SW 1271 (cell line): ENCODE results near the gene CCN5.
A peak's percentile ranks its signal among the peaks of the same experiment; 100 is the strongest.

Experiments used
- DNase-seq, 2 experiments: peaks; one replicate each; lab custom pipeline; 2025; lab: John Stamatoyannopoulos, UW

Gene CCN5

GRCh38 chr20:44737116-44737515, 21.9 kb downstream of the CCN5 start:
- no peak for DNase-seq

- peak in 1 of 2 experiments; percentile 84 for DNase-seq
Measured at GRCh38 chr20:44738813-44739477, 23.8 kb downstream of the CCN5 start.

- no peak for DNase-seq
Measured at GRCh38 chr20:44739942-44740341, 24.8 kb downstream of the CCN5 start.

- no peak for DNase-seq
Measured at GRCh38 chr20:44742304-44743079, 27.3 kb downstream of the CCN5 start.

DNA sequence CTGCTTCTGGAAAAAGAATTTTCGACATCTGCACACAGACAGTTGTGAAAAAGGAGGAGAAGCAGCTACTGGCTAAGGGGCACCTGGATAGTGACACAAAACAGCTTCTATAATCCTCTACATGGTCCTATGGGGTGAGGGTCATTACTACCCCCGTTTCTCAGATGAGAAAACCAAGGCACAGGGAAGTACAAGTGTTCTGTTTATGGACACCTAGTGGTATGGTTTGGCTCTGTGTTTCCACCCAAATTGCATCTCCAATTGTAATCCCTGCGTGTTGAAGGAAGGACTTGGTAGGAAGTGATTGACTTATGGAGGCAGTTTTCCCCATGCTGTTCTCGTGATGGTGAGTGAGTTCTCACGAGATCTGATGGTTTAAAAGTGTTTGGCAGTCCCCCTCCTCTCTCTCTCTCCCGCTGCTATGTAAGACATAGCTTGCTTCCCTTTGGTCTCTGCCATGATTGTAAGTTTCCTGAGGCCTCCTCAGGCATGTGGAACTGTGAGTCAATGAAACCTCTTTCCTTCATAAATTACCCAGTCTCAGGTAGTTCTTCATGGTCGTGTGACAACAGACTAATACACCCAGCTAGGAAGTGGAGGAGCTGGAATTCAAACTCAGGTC, 28.0 kb downstream of the CCN5 start:
- DNase-seq: no peak

- DNase-seq: no peak
Measured at GRCh38 chr20:44743916-44744655, 28.9 kb downstream of the CCN5 start.

- no peak for DNase-seq
Measured at GRCh38 chr20:44745122-44745597, 30.0 kb downstream of the CCN5 start.

DNA sequence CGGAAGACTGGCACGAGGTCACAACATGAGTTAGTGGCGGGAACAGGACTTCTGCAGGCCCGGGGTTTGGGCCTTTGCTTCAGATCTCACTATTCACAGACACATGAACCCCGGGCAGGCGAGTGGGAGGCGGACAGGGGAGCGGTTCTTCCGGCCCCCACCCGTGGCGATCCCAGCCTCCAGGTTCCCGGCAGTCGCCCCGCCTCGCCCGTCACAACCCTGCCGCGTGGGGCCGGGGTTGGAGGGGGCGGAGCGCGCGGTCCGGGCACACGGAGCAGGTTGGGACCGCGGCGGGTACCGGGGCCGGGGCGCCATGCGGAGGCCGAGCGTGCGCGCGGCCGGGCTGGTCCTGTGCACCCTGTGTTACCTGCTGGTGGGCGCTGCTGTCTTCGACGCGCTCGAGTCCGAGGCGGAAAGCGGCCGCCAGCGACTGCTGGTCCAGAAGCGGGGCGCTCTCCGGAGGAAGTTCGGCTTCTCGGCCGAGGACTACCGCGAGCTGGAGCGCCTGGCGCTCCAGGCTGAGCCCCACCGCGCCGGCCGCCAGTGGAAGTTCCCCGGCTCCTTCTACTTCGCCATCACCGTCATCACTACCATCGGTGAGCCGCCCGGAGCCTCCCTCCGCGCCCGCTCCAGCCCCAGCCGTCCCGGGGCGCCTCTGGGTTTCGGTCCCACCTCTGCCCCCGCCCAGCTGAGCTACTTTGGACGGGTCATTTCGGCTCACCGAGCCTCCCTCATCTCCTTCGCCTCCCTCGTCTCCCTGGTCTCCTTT, 30.6 kb downstream of the CCN5 start, which contains the start of gene KCNK15:
Gene KCNK15 (plus strand): TSS at position 268 of the 769 bp plus-strand sequence. CDS start 46 bp downstream, at position 314.
- DNase-seq: no peak

GRCh38 chr20:44746367-44747165, 31.4 kb downstream of the CCN5 start:
- no peak for DNase-seq

DNA sequence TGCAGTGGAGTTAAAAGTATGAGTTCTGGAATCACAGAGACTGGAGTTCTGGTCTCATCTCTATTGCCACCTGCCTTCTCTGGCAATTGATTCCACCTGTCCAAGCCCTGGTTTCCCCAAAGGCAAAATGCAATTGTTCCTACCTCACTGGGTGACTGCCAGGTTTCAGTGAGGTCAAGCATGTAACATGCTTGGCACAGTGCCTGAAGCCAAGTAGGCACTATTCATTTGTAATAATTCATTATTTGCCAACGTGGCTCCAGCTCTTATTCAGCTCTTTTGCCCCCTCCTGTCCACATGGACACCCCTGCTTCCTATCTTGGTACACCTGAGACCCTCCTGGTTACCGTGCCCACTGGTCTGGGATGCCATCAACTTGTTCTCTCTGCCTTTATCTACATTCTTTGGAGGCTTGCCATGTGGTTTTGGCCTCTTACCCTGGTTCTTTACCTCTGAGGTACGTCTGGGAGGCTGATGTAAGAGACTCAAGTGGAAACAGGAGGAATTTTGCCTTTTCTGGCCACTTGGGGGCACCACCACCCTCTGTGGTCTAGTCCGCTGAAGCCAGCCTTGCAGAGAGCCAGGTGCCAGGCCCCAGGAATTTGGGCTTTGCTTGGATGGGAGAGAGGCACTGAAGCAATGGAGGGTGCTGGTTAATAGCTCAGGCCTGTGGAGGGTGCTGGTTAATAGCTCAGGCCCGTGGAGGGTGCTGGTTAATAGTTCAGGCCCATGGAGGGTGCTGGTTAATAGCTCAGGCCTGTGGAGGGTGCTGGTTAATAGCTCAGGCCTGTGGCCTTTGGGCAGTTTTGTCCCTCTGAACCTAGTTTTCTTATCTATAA, 32.2 kb downstream of the CCN5 start:
- DNase-seq: peak in 1 of 2 experiments; percentile 61

GRCh38 chr20:44748005-44748370, 32.8 kb downstream of the CCN5 start:
- DNase-seq: no peak

GRCh38 chr20:44750081-44750805, 35.1 kb downstream of the CCN5 start:
- no peak for DNase-seq

DNA sequence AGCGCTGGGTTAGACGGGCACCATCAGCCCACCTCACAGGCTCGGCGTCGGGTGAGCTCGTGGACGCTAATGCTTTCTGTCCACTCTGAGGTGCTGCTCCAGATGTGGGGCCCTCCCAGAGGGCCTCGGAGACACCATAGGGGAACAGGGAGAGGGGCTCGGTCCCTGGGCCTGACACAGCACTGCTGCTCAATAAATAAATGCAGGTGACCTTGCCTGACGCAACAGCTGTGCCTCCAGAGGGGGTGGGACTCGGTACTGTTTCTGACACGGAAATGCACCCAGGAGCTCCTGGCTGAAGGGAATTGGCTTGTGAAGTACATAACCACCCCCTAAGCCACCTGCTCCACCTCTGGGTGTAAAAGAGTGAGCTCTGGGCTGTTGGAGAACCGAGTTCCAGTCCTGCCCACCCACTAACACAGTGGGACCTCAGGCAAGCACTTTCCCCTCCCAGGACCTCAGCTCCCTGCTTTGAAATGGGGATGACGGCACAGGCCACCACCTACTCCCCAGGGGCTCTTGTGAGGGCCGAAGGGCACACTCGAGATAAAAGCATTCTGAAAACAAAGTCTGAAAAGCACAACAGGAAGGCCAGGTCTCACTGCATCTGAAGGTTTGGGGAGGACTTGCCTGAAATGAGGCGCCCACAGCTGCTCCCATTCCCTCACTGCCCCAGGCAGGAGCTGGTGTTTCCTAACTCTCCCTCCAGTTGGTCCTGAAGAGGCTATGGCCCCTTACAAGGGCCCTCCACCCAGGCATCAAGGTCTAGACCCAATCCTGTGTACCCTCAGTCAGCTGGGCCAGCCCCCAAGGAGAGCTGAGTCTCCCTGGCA, 37.1 kb downstream of the CCN5 start:
- no peak for DNase-seq

DNA sequence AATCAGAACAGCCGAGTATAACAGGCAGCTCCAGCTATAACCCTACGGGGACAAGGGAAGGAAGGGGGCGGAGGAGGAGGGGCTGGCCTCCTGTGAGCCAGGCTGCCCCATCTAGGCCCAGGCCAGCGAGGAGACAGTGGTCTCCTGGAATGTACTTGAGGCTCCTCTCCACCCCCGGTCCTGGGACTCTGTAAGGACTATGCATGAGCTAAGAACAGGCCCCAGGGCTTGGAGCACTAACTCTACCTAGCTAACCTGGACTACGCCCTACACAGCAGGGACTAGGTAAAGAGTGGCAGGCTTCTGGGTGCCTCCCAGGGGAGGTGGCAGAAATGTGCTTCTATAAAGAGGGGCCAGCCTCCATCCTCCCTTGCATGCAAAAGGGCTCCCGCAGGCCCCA, 39.4 kb downstream of the CCN5 start:
- no peak for DNase-seq

- no peak for DNase-seq
Measured at GRCh38 chr20:44756011-44756688, 41.0 kb downstream of the CCN5 start.

DNA sequence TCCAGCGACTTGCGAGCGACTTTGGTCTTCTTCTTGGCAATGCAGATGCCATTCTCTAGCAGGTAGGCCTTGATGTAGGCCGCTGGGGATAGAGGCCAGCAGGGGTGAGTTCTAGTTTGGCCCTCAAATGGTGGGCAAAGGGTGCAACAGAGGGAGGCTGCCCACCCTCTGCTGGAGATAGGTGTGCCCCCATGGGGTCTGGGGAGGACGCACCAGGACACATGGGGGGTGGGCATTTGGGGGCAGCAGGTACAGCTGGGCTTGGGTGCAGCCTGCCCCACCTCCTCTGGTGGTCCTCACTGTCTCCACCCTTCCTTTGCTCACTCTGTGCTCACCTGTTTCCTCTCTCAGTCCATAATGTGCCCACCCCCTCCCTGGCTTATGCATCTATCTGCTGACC, 41.8 kb downstream of the CCN5 start:
- no peak for DNase-seq
